ENCODE results near the gene BDKRB2. TPM values are rescaled to one million over a fixed set of nuclear protein-coding genes. Genes with fewer than 3 reads are reported as not detected.

The BDKRB2 gene
- polyA plus RNA-seq, 6 donors from 2014 or later: not detected

- Mint-ChIP-seq H3K4me1 (no peaks in the 10 kb centered on the region), H3K4me3 (no peak overlapping the region), H3K9me3 (peaks cover 0 to 11% (median 3%) of the 10 kb centered on the region in 7 donors), H3K36me3 (peaks cover 0 to 21% of the 10 kb centered on the region in 2 donors), H3K27me3 (peaks cover 22 to 25% (median 22%) of the 10 kb centered on the region in 3 donors), H3K27ac (peak overlapping the region in 1 of 6 donors; percentile 68)
- ATAC-seq (ENCODE audit: low read depth in 2 of 2) (no peak), DNase-seq (no peak)
Observed at GRCh38 chr14:96270565-96271420, 66.2 kb downstream of the BDKRB2 start.

- H3K4me3 Mint-ChIP-seq: no peak overlapping the region
- ATAC-seq (ENCODE audit: low read depth in 2 of 2) (no peak), DNase-seq (no peak)
- peak overlapping the region in 1 of 6 donors; percentile 68 for H3K27ac Mint-ChIP-seq
- peaks cover 16 to 24% (median 19%) of the 10 kb centered on the region in 3 donors for H3K27me3 Mint-ChIP-seq
- H3K36me3 Mint-ChIP-seq: peaks cover 0 to 17% of the 10 kb centered on the region in 2 donors
- H3K9me3 Mint-ChIP-seq: peaks cover 0 to 11% (median 3%) of the 10 kb centered on the region in 7 donors
- H3K4me1 Mint-ChIP-seq: no peaks in the 10 kb centered on the region
Observed at GRCh38 chr14:96271421-96271762, 66.8 kb downstream of the BDKRB2 start.

GRCh38 chr14:96272777-96273473 lies 68.3 kb downstream of the BDKRB2 start:
- peaks cover 6 to 17% (median 13%) of the 10 kb centered on the region in 3 donors for H3K27me3 Mint-ChIP-seq

GRCh38 chr14:96273629-96274028 lies 69.0 kb downstream of the BDKRB2 start:
- peak overlapping the region in 2 of 6 donors; percentile 23 to 57 for H3K27ac Mint-ChIP-seq
- no peak for ATAC-seq (ENCODE audit: low read depth in 2 of 2)

More at GRCh38 chr14:96272777-96273473, 68.3 kb downstream of the BDKRB2 start:
- Mint-ChIP-seq H3K36me3 (peaks cover 0 to 12% of the 10 kb centered on the region in 2 donors), H3K4me1 (no peaks in the 10 kb centered on the region), H3K27ac (no peak overlapping the region), H3K4me3 (no peak overlapping the region), H3K9me3 (peaks cover 3 to 16% (median 4%) of the 10 kb centered on the region in 7 donors)
- DNase-seq (no peak), ATAC-seq (ENCODE audit: low read depth in 2 of 2) (no peak)

GRCh38 chr14:96274122-96274521 lies 69.5 kb downstream of the BDKRB2 start:
- peaks cover 0 to 15% of the 10 kb centered on the region in 2 donors for H3K36me3 Mint-ChIP-seq
- no peak overlapping the region for H3K4me3 Mint-ChIP-seq
- H3K9me3 Mint-ChIP-seq: peaks cover 3 to 22% (median 6%) of the 10 kb centered on the region in 7 donors
- no peaks in the 10 kb centered on the region for H3K4me1 Mint-ChIP-seq
- DNase-seq (no peak), ATAC-seq (ENCODE audit: low read depth in 2 of 2) (no peak)
- no peak overlapping the region for H3K27ac Mint-ChIP-seq
- H3K27me3 Mint-ChIP-seq: peaks cover 6 to 13% (median 13%) of the 10 kb centered on the region in 3 donors

More at GRCh38 chr14:96273629-96274028, 69.0 kb downstream of the BDKRB2 start:
- DNase-seq: no peak
- no peak overlapping the region for H3K4me3 Mint-ChIP-seq
- H3K9me3 Mint-ChIP-seq: peaks cover 3 to 20% (median 6%) of the 10 kb centered on the region in 7 donors
- H3K36me3 Mint-ChIP-seq: peaks cover 0 to 15% of the 10 kb centered on the region in 2 donors
- H3K27me3 Mint-ChIP-seq: peaks cover 6 to 14% (median 13%) of the 10 kb centered on the region in 3 donors
- H3K4me1 Mint-ChIP-seq: no peaks in the 10 kb centered on the region

GRCh38 chr14:96274543-96274942 lies 69.9 kb downstream of the BDKRB2 start:
- H3K4me1 Mint-ChIP-seq: no peaks in the 10 kb centered on the region
- no peak for ATAC-seq (ENCODE audit: low read depth in 2 of 2)
- H3K27me3 Mint-ChIP-seq: peaks cover 6 to 13% (median 13%) of the 10 kb centered on the region in 3 donors
- H3K36me3 Mint-ChIP-seq: peaks cover 0 to 15% of the 10 kb centered on the region in 2 donors
- H3K27ac Mint-ChIP-seq: no peak overlapping the region
- H3K4me3 Mint-ChIP-seq: no peak overlapping the region
- DNase-seq: no peak
- peaks cover 3 to 22% (median 6%) of the 10 kb centered on the region in 7 donors for H3K9me3 Mint-ChIP-seq

GRCh38 chr14:96275177-96276112 lies 70.8 kb downstream of the BDKRB2 start:
- DNase-seq (peak; percentile 47), ATAC-seq (ENCODE audit: low read depth in 2 of 2) (peak in 1 of 2 donors; percentile 47)
- peaks cover 0 to 15% of the 10 kb centered on the region in 2 donors for H3K36me3 Mint-ChIP-seq
- peaks cover 6 to 13% (median 11%) of the 10 kb centered on the region in 3 donors for H3K27me3 Mint-ChIP-seq
- H3K27ac Mint-ChIP-seq: no peak overlapping the region
- peaks cover 3 to 22% (median 6%) of the 10 kb centered on the region in 7 donors for H3K9me3 Mint-ChIP-seq
- no peaks in the 10 kb centered on the region for H3K4me1 Mint-ChIP-seq
- no peak overlapping the region for H3K4me3 Mint-ChIP-seq

GRCh38 chr14:96277890-96278289 lies 73.3 kb downstream of the BDKRB2 start:
- DNase-seq: no peak
- H3K27ac Mint-ChIP-seq: no peak overlapping the region
- H3K4me1 Mint-ChIP-seq: no peaks in the 10 kb centered on the region
- H3K9me3 Mint-ChIP-seq: peaks cover 0 to 12% (median 5%) of the 10 kb centered on the region in 7 donors
- no peak overlapping the region for H3K4me3 Mint-ChIP-seq
- H3K27me3 Mint-ChIP-seq: peaks cover 0 to 13% (median 4%) of the 10 kb centered on the region in 3 donors
- ATAC-seq (ENCODE audit: low read depth in 2 of 2): no peak
- peaks cover 0 to 7% of the 10 kb centered on the region in 2 donors for H3K36me3 Mint-ChIP-seq

- Mint-ChIP-seq H3K36me3 (peaks cover 0 to 7% of the 10 kb centered on the region in 2 donors), H3K9me3 (peaks cover 0 to 12% (median 5%) of the 10 kb centered on the region in 7 donors), H3K27ac (peak overlapping the region in 1 of 6 donors; percentile 86), H3K4me3 (peak overlapping the region in 1 of 8 donors; percentile 51), H3K27me3 (peaks cover 0 to 6% (median 4%) of the 10 kb centered on the region in 3 donors), H3K4me1 (no peaks in the 10 kb centered on the region)
- DNase-seq (no peak), ATAC-seq (ENCODE audit: low read depth in 2 of 2) (no peak)
Observed at GRCh38 chr14:96279564-96279963, 74.9 kb downstream of the BDKRB2 start.

GRCh38 chr14:96280104-96280503 lies 75.5 kb downstream of the BDKRB2 start:
- Mint-ChIP-seq H3K27ac (peak overlapping the region in 1 of 6 donors; percentile 49), H3K9me3 (peaks cover 0 to 12% (median 5%) of the 10 kb centered on the region in 7 donors), H3K4me1 (no peaks in the 10 kb centered on the region), H3K4me3 (no peak overlapping the region), H3K27me3 (peaks cover 0 to 4% (median 4%) of the 10 kb centered on the region in 3 donors), H3K36me3 (peaks cover 0 to 7% of the 10 kb centered on the region in 2 donors)
- DNase-seq (no peak), ATAC-seq (ENCODE audit: low read depth in 2 of 2) (no peak)

GRCh38 chr14:96281486-96281885 lies 76.8 kb downstream of the BDKRB2 start:
- H3K36me3 Mint-ChIP-seq: peaks cover 5 to 14% of the 10 kb centered on the region in 2 donors
- H3K27ac Mint-ChIP-seq: peak overlapping the region in 1 of 6 donors; percentile 6
- no peak overlapping the region for H3K4me3 Mint-ChIP-seq
- DNase-seq (no peak), ATAC-seq (ENCODE audit: low read depth in 2 of 2) (no peak)
- H3K4me1 Mint-ChIP-seq: no peaks in the 10 kb centered on the region
- peaks cover 0 to 12% (median 5%) of the 10 kb centered on the region in 7 donors for H3K9me3 Mint-ChIP-seq
- H3K27me3 Mint-ChIP-seq: peaks cover 0 to 4% (median 0%) of the 10 kb centered on the region in 3 donors

- Mint-ChIP-seq H3K27me3 (no peaks in the 10 kb centered on the region), H3K9me3 (no peaks in the 10 kb centered on the region), H3K4me1 (no peaks in the 10 kb centered on the region), H3K4me3 (no peak overlapping the region), H3K27ac (no peak overlapping the region), H3K36me3 (peaks cover 7 to 16% of the 10 kb centered on the region in 2 donors)
- no peak for DNase-seq
- ATAC-seq (ENCODE audit: low read depth in 2 of 2): no peak
Observed at GRCh38 chr14:96284008-96284407, 79.4 kb downstream of the BDKRB2 start.

Data from naive B cell (primary cell).